ENCODE measurements around the gene TBC1D24.

The TBC1D24 gene

GRCh38 chr16:2449118-2449517, 25.8 kb upstream of the TBC1D24 start:
- FAIRE-seq (no peak), DNase-seq (ENCODE audit: insufficient read length, low spot score) (no peak)
- no peak for TF ChIP-seq POLR2AphosphoS5 (IDR thresholded peaks at IDR 0.05; ENCODE audit: low read depth, low read length)

GRCh38 chr16:2450535-2450934, 24.4 kb upstream of the TBC1D24 start:
- FAIRE-seq = no peak
- no peak for DNase-seq (ENCODE audit: insufficient read length, low spot score)
- TF ChIP-seq POLR2AphosphoS5 (IDR thresholded peaks at IDR 0.05; ENCODE audit: low read depth, low read length) = no peak

GRCh38 chr16:2450975-2451381, 23.9 kb upstream of the TBC1D24 start:
- FAIRE-seq (no peak), DNase-seq (ENCODE audit: insufficient read length, low spot score) (no peak)
- TF ChIP-seq TAF1 (IDR thresholded peaks at IDR 0.05; ENCODE audit: low read depth, low read length) (no peak), POLR2AphosphoS5 (IDR thresholded peaks at IDR 0.05; ENCODE audit: low read depth, low read length) (no peak), POLR2A (IDR thresholded peaks at IDR 0.05; ENCODE audit: low read depth, low read length) (no peak), POU2F2 (IDR thresholded peaks at IDR 0.05; ENCODE audit: low read depth, low read length) (no peak), SPI1 (IDR thresholded peaks at IDR 0.05; ENCODE audit: low read depth, low read length) (no peak), PAX5 (IDR thresholded peaks at IDR 0.05; ENCODE audit: insufficient read depth, low read length, severe bottlenecking) (no peak)

- FAIRE-seq = no peak
- DNase-seq (ENCODE audit: insufficient read length, low spot score) = no peak
- TF ChIP-seq POLR2A (IDR thresholded peaks at IDR 0.05; ENCODE audit: low read depth, low read length) (no peak), PAX5 (IDR thresholded peaks at IDR 0.05; ENCODE audit: insufficient read depth, low read length, severe bottlenecking) (no peak), POU2F2 (IDR thresholded peaks at IDR 0.05; ENCODE audit: low read depth, low read length) (no peak), SPI1 (IDR thresholded peaks at IDR 0.05; ENCODE audit: low read depth, low read length) (no peak), POLR2AphosphoS5 (IDR thresholded peaks at IDR 0.05; ENCODE audit: low read depth, low read length) (no peak), TAF1 (IDR thresholded peaks at IDR 0.05; ENCODE audit: low read depth, low read length) (no peak)
These were observed 23.0 kb upstream of the TBC1D24 start for GRCh38 chr16:2451851-2452320.

- TF ChIP-seq TAF1 (IDR thresholded peaks at IDR 0.05; ENCODE audit: low read depth, low read length) = no peak
- TF ChIP-seq POLR2A (IDR thresholded peaks at IDR 0.05; ENCODE audit: low read depth, low read length) = no peak
- TF ChIP-seq POU2F2 (IDR thresholded peaks at IDR 0.05; ENCODE audit: low read depth, low read length) = no peak
- TF ChIP-seq POLR2AphosphoS5 (IDR thresholded peaks at IDR 0.05; ENCODE audit: low read depth, low read length) = no peak
- no peak for TF ChIP-seq PAX5 (IDR thresholded peaks at IDR 0.05; ENCODE audit: insufficient read depth, low read length, severe bottlenecking)
- TF ChIP-seq SPI1 (IDR thresholded peaks at IDR 0.05; ENCODE audit: low read depth, low read length) = no peak
- DNase-seq (ENCODE audit: insufficient read length, low spot score) (no peak), FAIRE-seq (no peak)
These were observed 22.3 kb upstream of the TBC1D24 start for GRCh38 chr16:2452650-2453049.

- TF ChIP-seq TAF1 (IDR thresholded peaks at IDR 0.05; ENCODE audit: low read depth, low read length) = no peak
- no peak for TF ChIP-seq POLR2A (IDR thresholded peaks at IDR 0.05; ENCODE audit: low read depth, low read length)
- no peak for TF ChIP-seq POU2F2 (IDR thresholded peaks at IDR 0.05; ENCODE audit: low read depth, low read length)
- TF ChIP-seq POLR2AphosphoS5 (IDR thresholded peaks at IDR 0.05; ENCODE audit: low read depth, low read length) = no peak
- no peak for TF ChIP-seq PAX5 (IDR thresholded peaks at IDR 0.05; ENCODE audit: insufficient read depth, low read length, severe bottlenecking)
- TF ChIP-seq SPI1 (IDR thresholded peaks at IDR 0.05; ENCODE audit: low read depth, low read length) = no peak
- FAIRE-seq (no peak), DNase-seq (ENCODE audit: insufficient read length, low spot score) (no peak)
These were observed 19.7 kb upstream of the TBC1D24 start for GRCh38 chr16:2455081-2455845.

- no peak for FAIRE-seq
- no peak for DNase-seq (ENCODE audit: insufficient read length, low spot score)
- TF ChIP-seq POU2F2 (IDR thresholded peaks at IDR 0.05; ENCODE audit: low read depth, low read length) (no peak), SPI1 (IDR thresholded peaks at IDR 0.05; ENCODE audit: low read depth, low read length) (no peak), PAX5 (IDR thresholded peaks at IDR 0.05; ENCODE audit: insufficient read depth, low read length, severe bottlenecking) (no peak), POLR2A (IDR thresholded peaks at IDR 0.05; ENCODE audit: low read depth, low read length) (no peak), TAF1 (IDR thresholded peaks at IDR 0.05; ENCODE audit: low read depth, low read length) (no peak), POLR2AphosphoS5 (IDR thresholded peaks at IDR 0.05; ENCODE audit: low read depth, low read length) (no peak)
These were observed 18.3 kb upstream of the TBC1D24 start for GRCh38 chr16:2456551-2457153.

GRCh38 chr16:2457267-2457666, 17.7 kb upstream of the TBC1D24 start:
- no peak for DNase-seq (ENCODE audit: insufficient read length, low spot score)
- TF ChIP-seq POU2F2 (IDR thresholded peaks at IDR 0.05; ENCODE audit: low read depth, low read length) = no peak
- no peak for TF ChIP-seq SPI1 (IDR thresholded peaks at IDR 0.05; ENCODE audit: low read depth, low read length)
- no peak for TF ChIP-seq POLR2AphosphoS5 (IDR thresholded peaks at IDR 0.05; ENCODE audit: low read depth, low read length)
- no peak for TF ChIP-seq PAX5 (IDR thresholded peaks at IDR 0.05; ENCODE audit: insufficient read depth, low read length, severe bottlenecking)
- no peak for TF ChIP-seq POLR2A (IDR thresholded peaks at IDR 0.05; ENCODE audit: low read depth, low read length)
- TF ChIP-seq TAF1 (IDR thresholded peaks at IDR 0.05; ENCODE audit: low read depth, low read length) = no peak
- FAIRE-seq = no peak

GRCh38 chr16:2457946-2458345, 17.0 kb upstream of the TBC1D24 start:
- FAIRE-seq (no peak), DNase-seq (ENCODE audit: insufficient read length, low spot score) (no peak)
- TF ChIP-seq POU2F2 (IDR thresholded peaks at IDR 0.05; ENCODE audit: low read depth, low read length) = no peak

- FAIRE-seq (no peak), DNase-seq (ENCODE audit: insufficient read length, low spot score) (no peak)
- TF ChIP-seq POU2F2 (IDR thresholded peaks at IDR 0.05; ENCODE audit: low read depth, low read length) (no peak), PAX5 (IDR thresholded peaks at IDR 0.05; ENCODE audit: insufficient read depth, low read length, severe bottlenecking) (no peak), POLR2A (IDR thresholded peaks at IDR 0.05; ENCODE audit: low read depth, low read length) (no peak), SPI1 (IDR thresholded peaks at IDR 0.05; ENCODE audit: low read depth, low read length) (no peak), POLR2AphosphoS5 (IDR thresholded peaks at IDR 0.05; ENCODE audit: low read depth, low read length) (no peak), TAF1 (IDR thresholded peaks at IDR 0.05; ENCODE audit: low read depth, low read length) (no peak)
These were observed 15.9 kb upstream of the TBC1D24 start for GRCh38 chr16:2458887-2459646.

All from GM12891 (cell line).